Dendritic cell treated with granulocyte-macrophage colony-stimulating factor and Interleukin-4, amounts not matched to agents 40 ng/mL and 50 ng/mL, for 4 days (primary cell): Measurements from ENCODE around the gene XKRX.

Source experiments
- H3K27ac Mint-ChIP-seq: one replicate; pipeline ENCODE4 v1.8.0; 2022; ENCODE audit warnings: mild to moderate bottlenecking, mixed read lengths
- H3K27me3 Mint-ChIP-seq: one replicate; pipeline ENCODE4 v1.8.0; 2022; ENCODE audit warnings: mild to moderate bottlenecking, mixed read lengths
- H3K36me3 Mint-ChIP-seq: one replicate; pipeline ENCODE4 v1.8.0; 2022; ENCODE audit warnings: low read depth, mixed read lengths
- H3K4me1 Mint-ChIP-seq: one replicate; pipeline ENCODE4 v1.8.0; 2022; ENCODE audit warnings: low read depth, mixed read lengths
- H3K4me3 Mint-ChIP-seq: one replicate; pipeline ENCODE4 v1.8.0; 2022; ENCODE audit warnings: mild to moderate bottlenecking, moderate library complexity, mixed read lengths
- H3K9me3 Mint-ChIP-seq: one replicate; pipeline ENCODE4 v1.8.0; 2022; ENCODE audit warnings: mixed read lengths
- intact Hi-C: fragments of 100-400 bp; cut with micrococcal nuclease; formaldehyde crosslinking; loops from one replicate; pipeline ENCODE4 v1.15.0; 2022

Gene XKRX

GRCh38 chrX:100928660-100929613 is at the start of gene XKRX:
XKRX (minus strand) TSS chrX:100928917; CDS start chrX:100928304, 613 bp downstream.
- H3K36me3 Mint-ChIP-seq = no peaks in the 10 kb centered on the region
- peaks cover 25% of the 10 kb centered on the region for H3K27me3 Mint-ChIP-seq
- peak within 1 kb of the TSS; percentile 53 for H3K4me3 Mint-ChIP-seq
- H3K9me3 Mint-ChIP-seq = peaks cover 16% of the 10 kb centered on the region
- peaks cover 26% of the 10 kb centered on the region for H3K4me1 Mint-ChIP-seq
- intact Hi-C loops = no loop called here
- no peak within 1 kb of the TSS for H3K27ac Mint-ChIP-seq

GRCh38 chrX:100976211-100976610 is 47.5 kb upstream of the XKRX start:
- H3K27ac Mint-ChIP-seq = no peak overlapping the region
- H3K36me3 Mint-ChIP-seq = no peaks in the 10 kb centered on the region
- no peaks in the 10 kb centered on the region for H3K4me1 Mint-ChIP-seq
- no peaks in the 10 kb centered on the region for H3K9me3 Mint-ChIP-seq
- H3K27me3 Mint-ChIP-seq = no peaks in the 10 kb centered on the region
- intact Hi-C loops = no loop called here
- no peak overlapping the region for H3K4me3 Mint-ChIP-seq

- Mint-ChIP-seq H3K27me3 (no peaks in the 10 kb centered on the region), H3K9me3 (no peaks in the 10 kb centered on the region), H3K36me3 (no peaks in the 10 kb centered on the region), H3K27ac (no peak overlapping the region), H3K4me1 (no peaks in the 10 kb centered on the region), H3K4me3 (no peak overlapping the region)
- intact Hi-C loops = no loop called here
Measured at GRCh38 chrX:100975212-100975611, 46.5 kb upstream of the XKRX start.

- no peaks in the 10 kb centered on the region for H3K4me1 Mint-ChIP-seq
- no peak overlapping the region for H3K4me3 Mint-ChIP-seq
- no peak overlapping the region for H3K27ac Mint-ChIP-seq
- H3K9me3 Mint-ChIP-seq = no peaks in the 10 kb centered on the region
- no peaks in the 10 kb centered on the region for H3K27me3 Mint-ChIP-seq
- no peaks in the 10 kb centered on the region for H3K36me3 Mint-ChIP-seq
- intact Hi-C loops = no loop called here
Measured at GRCh38 chrX:100973411-100973810, 44.7 kb upstream of the XKRX start.

- Mint-ChIP-seq H3K27ac (no peak overlapping the region), H3K4me3 (no peak overlapping the region), H3K4me1 (no peaks in the 10 kb centered on the region), H3K36me3 (no peaks in the 10 kb centered on the region), H3K9me3 (no peaks in the 10 kb centered on the region), H3K27me3 (no peaks in the 10 kb centered on the region)
- intact Hi-C loops = no loop called here
Measured at GRCh38 chrX:100969936-100970335, 41.2 kb upstream of the XKRX start.

GRCh38 chrX:100969408-100969807 is 40.7 kb upstream of the XKRX start, which contains the start of gene ARL13A:
ARL13A (plus strand) TSS chrX:100969708; CDS start chrX:100973690, 3,982 bp downstream.
- no peak within 1 kb of the TSS for H3K27ac Mint-ChIP-seq
- H3K36me3 Mint-ChIP-seq = no peaks in the 10 kb centered on the region
- H3K27me3 Mint-ChIP-seq = no peaks in the 10 kb centered on the region
- no peak within 1 kb of the TSS for H3K4me3 Mint-ChIP-seq
- intact Hi-C loops = no loop called here
- H3K9me3 Mint-ChIP-seq = no peaks in the 10 kb centered on the region
- no peaks in the 10 kb centered on the region for H3K4me1 Mint-ChIP-seq

- H3K9me3 Mint-ChIP-seq = no peaks in the 10 kb centered on the region
- H3K27ac Mint-ChIP-seq = no peak overlapping the region
- no peaks in the 10 kb centered on the region for H3K4me1 Mint-ChIP-seq
- H3K4me3 Mint-ChIP-seq = no peak overlapping the region
- intact Hi-C loops = no loop called here
- H3K36me3 Mint-ChIP-seq = no peaks in the 10 kb centered on the region
- H3K27me3 Mint-ChIP-seq = no peaks in the 10 kb centered on the region
Measured at GRCh38 chrX:100964362-100964761, 35.6 kb upstream of the XKRX start.

GRCh38 chrX:100962811-100963210 is 34.1 kb upstream of the XKRX start:
- Mint-ChIP-seq H3K4me1 (no peaks in the 10 kb centered on the region), H3K9me3 (no peaks in the 10 kb centered on the region), H3K36me3 (no peaks in the 10 kb centered on the region), H3K27ac (no peak overlapping the region), H3K27me3 (no peaks in the 10 kb centered on the region), H3K4me3 (no peak overlapping the region)
- intact Hi-C loops = no loop called here

GRCh38 chrX:100948557-100948956 is 19.8 kb upstream of the XKRX start:
- Mint-ChIP-seq H3K4me1 (no peaks in the 10 kb centered on the region), H3K27ac (no peak overlapping the region), H3K9me3 (no peaks in the 10 kb centered on the region), H3K4me3 (no peak overlapping the region), H3K27me3 (no peaks in the 10 kb centered on the region), H3K36me3 (no peaks in the 10 kb centered on the region)
- intact Hi-C loops = no loop called here

- Mint-ChIP-seq H3K27me3 (no peaks in the 10 kb centered on the region), H3K36me3 (no peaks in the 10 kb centered on the region), H3K27ac (no peak overlapping the region), H3K9me3 (no peaks in the 10 kb centered on the region), H3K4me3 (no peak overlapping the region), H3K4me1 (no peaks in the 10 kb centered on the region)
- intact Hi-C loops = no loop called here
Measured at GRCh38 chrX:100946299-100946927, 17.7 kb upstream of the XKRX start.

- no peak overlapping the region for H3K4me3 Mint-ChIP-seq
- no peaks in the 10 kb centered on the region for H3K4me1 Mint-ChIP-seq
Measured at GRCh38 chrX:100944601-100945000, 15.9 kb upstream of the XKRX start.

GRCh38 chrX:100939333-100939732 is 10.6 kb upstream of the XKRX start:
- no peak overlapping the region for H3K27ac Mint-ChIP-seq
- intact Hi-C loops = no loop called here

More at GRCh38 chrX:100944601-100945000, 15.9 kb upstream of the XKRX start:
- intact Hi-C loops = no loop called here
- Mint-ChIP-seq H3K27me3 (no peaks in the 10 kb centered on the region), H3K27ac (no peak overlapping the region), H3K9me3 (no peaks in the 10 kb centered on the region), H3K36me3 (no peaks in the 10 kb centered on the region)

GRCh38 chrX:100935767-100936166 is 7.0 kb upstream of the XKRX start:
- intact Hi-C loops = no loop called here
- no peak overlapping the region for H3K27ac Mint-ChIP-seq

More at GRCh38 chrX:100939333-100939732, 10.6 kb upstream of the XKRX start:
- H3K36me3 Mint-ChIP-seq = no peaks in the 10 kb centered on the region
- H3K27me3 Mint-ChIP-seq = no peaks in the 10 kb centered on the region
- H3K9me3 Mint-ChIP-seq = no peaks in the 10 kb centered on the region
- H3K4me1 Mint-ChIP-seq = no peaks in the 10 kb centered on the region
- no peak overlapping the region for H3K4me3 Mint-ChIP-seq

GRCh38 chrX:100931925-100932285 is 3.2 kb upstream of the XKRX start:
- peaks cover 26% of the 10 kb centered on the region for H3K4me1 Mint-ChIP-seq
- no peak overlapping the region for H3K27ac Mint-ChIP-seq
- intact Hi-C loops = no loop called here
- peaks cover 25% of the 10 kb centered on the region for H3K27me3 Mint-ChIP-seq
- peaks cover 16% of the 10 kb centered on the region for H3K9me3 Mint-ChIP-seq
- H3K4me3 Mint-ChIP-seq = no peak overlapping the region
- no peaks in the 10 kb centered on the region for H3K36me3 Mint-ChIP-seq

More at GRCh38 chrX:100935767-100936166, 7.0 kb upstream of the XKRX start:
- Mint-ChIP-seq H3K4me3 (no peak overlapping the region), H3K36me3 (no peaks in the 10 kb centered on the region), H3K9me3 (peaks cover 16% of the 10 kb centered on the region), H3K27me3 (no peaks in the 10 kb centered on the region), H3K4me1 (peaks cover 15% of the 10 kb centered on the region)
